GM12878 (cell line): Measurements from ENCODE around the gene RGS11.

ENCODE experiments used
- BACH1 ChIP-seq: fragments of 450-650 bp; IDR thresholded peaks from 2 replicates; pipeline ENCODE4 v1.6.1; 2017; ENCODE audit warnings: mild to moderate bottlenecking, borderline replicate concordance
- CEBPB ChIP-seq, 2 experiments: fragments of 150-350 bp in 1 of 2; IDR thresholded peaks; 2 replicates each; pipeline ENCODE4 v1.6.1; 2012 to 2014; ENCODE audit warnings: low read depth in 2 of 2, low read length in 2 of 2, borderline replicate concordance in 1 of 2, inconsistent platforms in 1 of 2
- CTCF ChIP-seq, 3 experiments: IDR thresholded peaks in 2 of 3; conservative IDR thresholded peaks in 1 of 3; 2 replicates each; pipeline ENCODE4 v1.5.1; 2011; ENCODE audit warnings: low read depth in 3 of 3, low read length in 3 of 3, mild to moderate bottlenecking in 3 of 3, control low read depth in 2 of 3, moderate library complexity in 2 of 3, inconsistent platforms in 1 of 3, mixed read lengths in 1 of 3; ENCODE audit not compliant: control insufficient read depth in 2 of 3, insufficient read depth in 1 of 3; ENCODE audit errors: extremely low read depth in 1 of 3
- ELK1 ChIP-seq: IDR thresholded peaks from 2 replicates; pipeline ENCODE4 v1.6.1; 2012; ENCODE audit warnings: low read depth, low read length, improper control_type of control experiment
- EP300 ChIP-seq, 2 experiments: fragments of 150-350 bp in 1 of 2; IDR thresholded peaks; 2 replicates each; pipeline ENCODE4 v1.6.1; 2011 to 2012; ENCODE audit warnings: low read depth in 2 of 2, low read length in 2 of 2, borderline replicate concordance in 1 of 2, improper control_type of control experiment in 1 of 2, inconsistent platforms in 1 of 2; ENCODE audit not compliant: control insufficient read depth in 1 of 2
- JUNB ChIP-seq: IDR thresholded peaks from 2 replicates; pipeline ENCODE4 v1.6.1; 2016; ENCODE audit warnings: antibody characterized with exemption, mild to moderate bottlenecking
- NKRF ChIP-seq: fragments of 450-650 bp; conservative IDR thresholded peaks from 2 replicates; pipeline ENCODE4 v1.6.1; 2017; ENCODE audit warnings: mild to moderate bottlenecking, moderate library complexity
- POLR2A ChIP-seq: IDR thresholded peaks from 2 replicates; pipeline ENCODE4 v1.6.1; 2011; ENCODE audit warnings: low read depth, mild to moderate bottlenecking, low read length
- RAD21 ChIP-seq: IDR thresholded peaks from 2 replicates; pipeline ENCODE4 v1.6.1; 2011; ENCODE audit warnings: mild to moderate bottlenecking, low read depth, low read length, moderate library complexity; ENCODE audit not compliant: insufficient read depth
- SP1 ChIP-seq: IDR thresholded peaks from one replicate; pipeline ENCODE4 v1.6.1; 2011; ENCODE audit warnings: low read depth, low read length
- SUPT20H ChIP-seq: IDR thresholded peaks from 2 replicates; pipeline ENCODE4 v1.6.1; 2011; ENCODE audit warnings: low read depth, mild to moderate bottlenecking, low read length, moderate library complexity, borderline replicate concordance; ENCODE audit not compliant: control insufficient read depth
- TCF12 ChIP-seq: IDR thresholded peaks from 2 replicates; pipeline ENCODE4 v1.6.1; 2011; ENCODE audit warnings: low read depth, mild to moderate bottlenecking, low read length
- YY1 ChIP-seq: IDR thresholded peaks from 2 replicates; pipeline ENCODE4 v1.6.1; 2011; ENCODE audit warnings: low read depth, mild to moderate bottlenecking, low read length
- ZNF24 ChIP-seq: fragments of 450-650 bp; IDR thresholded peaks from 2 replicates; pipeline ENCODE4 v1.6.1; 2017; ENCODE audit warnings: antibody characterized with exemption, mild to moderate bottlenecking

GRCh38 chr16:262121-262745 is 13.5 kb downstream of the RGS11 start:
- TF ChIP-seq CTCF (IDR thresholded peaks at IDR 0.05 in 2 of 3, conservative IDR thresholded peaks at IDR 0.05 in 1 of 3; ENCODE audit: control insufficient read depth in 2 of 3, extremely low read depth in 1 of 3, insufficient read depth in 1 of 3, low read depth in 3 of 3, low read length in 3 of 3), result no peak
- TF ChIP-seq NKRF, result no peak
- no peak for TF ChIP-seq CEBPB (IDR thresholded peaks at IDR 0.05; ENCODE audit: borderline replicate concordance in 1 of 2, low read depth in 2 of 2, low read length in 2 of 2)
- TF ChIP-seq RAD21, result no peak
- TF ChIP-seq SUPT20H, result no peak
- no peak for TF ChIP-seq EP300 (IDR thresholded peaks at IDR 0.05; ENCODE audit: borderline replicate concordance in 1 of 2, control insufficient read depth in 1 of 2, low read depth in 2 of 2, low read length in 2 of 2)
- no peak for TF ChIP-seq YY1
- no peak for TF ChIP-seq TCF12
- TF ChIP-seq BACH1, result no peak
- TF ChIP-seq ZNF24, result no peak
- no peak for TF ChIP-seq JUNB
- no peak for TF ChIP-seq SP1
- no peak for TF ChIP-seq ELK1
- TF ChIP-seq POLR2A, result no peak
